IPS-20b (cell line): ENCODE results near the gene DHX40.
"Not testable (repeated sequence)": the region's sequence is repeated elsewhere in the genome, so short reads cannot be mapped to it uniquely, and the experiment has no call there.

Experiments used
- H3K27ac ChIP-seq: one replicate; pipeline ENCODE4 v1.5.1; 2013; ENCODE audit warnings: low read length
- H3K27me3 ChIP-seq: 2 replicates; pipeline ENCODE4 v1.6.1; 2013; ENCODE audit warnings: mild to moderate bottlenecking, low read length, inconsistent platforms; ENCODE audit not compliant: insufficient read depth
- H3K36me3 ChIP-seq: 2 replicates; pipeline ENCODE4 v1.6.1; 2013; ENCODE audit warnings: low read depth, mild to moderate bottlenecking, inconsistent platforms, low read length, moderate library complexity; ENCODE audit not compliant: insufficient read depth
- H3K4me1 ChIP-seq: 2 replicates; pipeline ENCODE4 v1.6.1; 2013; ENCODE audit warnings: mild to moderate bottlenecking, control low read depth, inconsistent platforms, low read length, moderate library complexity; ENCODE audit not compliant: insufficient read depth
- H3K4me3 ChIP-seq: 2 replicates; pipeline ENCODE4 v1.5.1; 2013; ENCODE audit warnings: mild to moderate bottlenecking, low read length, inconsistent platforms
- H3K9ac ChIP-seq: 2 replicates; pipeline ENCODE4 v1.6.1; 2013; ENCODE audit warnings: low read depth, mild to moderate bottlenecking, inconsistent platforms, low read length, moderate library complexity
- H3K9me3 ChIP-seq: 2 replicates; pipeline ENCODE4 v1.6.1; 2013; ENCODE audit warnings: mild to moderate bottlenecking, low read depth, low read length, inconsistent platforms; ENCODE audit not compliant: insufficient read depth

The DHX40 gene

GRCh38 chr17:59651346-59651745, 85.9 kb downstream of the DHX40 start:
- Histone ChIP-seq H3K4me3 (no peak overlapping the region), H3K9me3 (no peaks in the 10 kb centered on the region), H3K27me3 (no peaks in the 10 kb centered on the region), H3K4me1 (no peaks in the 10 kb centered on the region), H3K36me3 (peaks cover 96% of the 10 kb centered on the region), H3K9ac (no peak overlapping the region), H3K27ac (no peak overlapping the region)

- Histone ChIP-seq H3K4me3 (no peak overlapping the region), H3K4me1 (no peaks in the 10 kb centered on the region), H3K9ac (no peak overlapping the region), H3K36me3 (peaks cover 96% of the 10 kb centered on the region), H3K27ac (no peak overlapping the region), H3K27me3 (no peaks in the 10 kb centered on the region), H3K9me3 (no peaks in the 10 kb centered on the region)
Observed at GRCh38 chr17:59652119-59652518, 86.7 kb downstream of the DHX40 start.

DNA sequence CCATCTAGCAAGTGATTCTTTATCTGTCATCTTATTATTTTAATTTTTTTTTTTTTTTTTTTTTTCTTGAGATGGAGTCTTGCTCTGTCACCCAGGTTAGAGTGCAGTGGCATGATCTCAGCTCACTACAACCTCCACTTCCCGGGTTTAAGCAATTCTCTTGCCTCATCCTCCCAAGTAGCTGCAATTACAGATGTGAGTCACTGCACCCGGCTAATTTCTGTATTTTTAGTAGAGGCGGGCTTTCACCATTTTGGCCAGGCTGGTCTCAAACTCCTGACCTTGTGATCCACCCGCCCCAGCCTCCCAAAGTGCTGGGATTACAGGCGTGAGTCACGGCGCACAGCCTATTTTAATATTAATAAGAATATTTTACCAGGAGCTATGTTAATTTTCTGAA, 91.2 kb downstream of the DHX40 start:
- peaks cover 92% of the 10 kb centered on the region for H3K36me3 ChIP-seq

More for the DNA sequence above, 91.2 kb downstream of the DHX40 start:
- not testable (repeated sequence) for H3K4me1 ChIP-seq, H3K27me3 ChIP-seq, H3K9ac ChIP-seq, H3K27ac ChIP-seq, H3K4me3 ChIP-seq, H3K9me3 ChIP-seq
